Cardiac muscle cell (in vitro differentiated cells and primary cell): ENCODE results near the gene PRKCH. TPM values are rescaled to one million over a fixed set of nuclear protein-coding genes. Genes with fewer than 3 reads are reported as not detected.

Experiments used
- DNase-seq, 2 donors: peaks; one replicate each; pipeline versions ENCODE4 v3.0.0 to v3.0.0-alpha.2; 2010 to 2017; ENCODE audit warnings: low read depth in 1 of 2, low spot score in 1 of 2
- H3K27ac ChIP-seq: fragments of 200-600 bp; sonication (generic); 2 replicates; pipeline ENCODE4 v1.5.1; 2016
- H3K27me3 ChIP-seq: fragments of 200-600 bp; sonication (generic); 2 replicates; pipeline ENCODE4 v1.6.0; 2016; ENCODE audit warnings: control low read depth
- H3K36me3 ChIP-seq: fragments of 200-600 bp; sonication (generic); 2 replicates; pipeline ENCODE4 v1.5.1; 2016; ENCODE audit warnings: control low read depth
- H3K4me1 ChIP-seq: fragments of 200-600 bp; sonication (generic); 2 replicates; pipeline ENCODE4 v1.8.1; 2017; ENCODE audit warnings: low read depth, mild to moderate bottlenecking, mixed run types
- H3K4me3 ChIP-seq: fragments of 200-600 bp; sonication (generic); 2 replicates; pipeline ENCODE4 v1.5.1; 2016; ENCODE audit warnings: mild to moderate bottlenecking
- H3K9me3 ChIP-seq: fragments of 200-600 bp; sonication (generic); 2 replicates; pipeline ENCODE4 v1.5.1; 2017; ENCODE audit warnings: low read depth, mild to moderate bottlenecking, control low read depth
- polyA plus RNA-seq: library from polyadenylated mRNA; unstranded; fragments of >200 nt; fragmentation: Nextera tagmentation; extraction: Ambion mirVana; gene quantifications from 2 replicates; pipeline ENCODE4 v1.2.1, GENCODE V29; 2016
- total RNA-seq: library from RNA; depleted of rRNA; stranded (reverse); fragments of >200 nt; gene quantifications from 2 replicates; pipeline ENCODE4 v1.2.3, GENCODE V29; 2016
- TF ChIP-seq, protein P1 (sequence below): IDR thresholded peaks from 2 replicates; pipeline ENCODE4 v1.5.1; 2012; ENCODE audit warnings: low read depth, mild to moderate bottlenecking, low read length

Gene PRKCH
- total and polyA plus RNA-seq, 2 experiments from 2014 or later: 51.0 to 128 TPM

DNA sequence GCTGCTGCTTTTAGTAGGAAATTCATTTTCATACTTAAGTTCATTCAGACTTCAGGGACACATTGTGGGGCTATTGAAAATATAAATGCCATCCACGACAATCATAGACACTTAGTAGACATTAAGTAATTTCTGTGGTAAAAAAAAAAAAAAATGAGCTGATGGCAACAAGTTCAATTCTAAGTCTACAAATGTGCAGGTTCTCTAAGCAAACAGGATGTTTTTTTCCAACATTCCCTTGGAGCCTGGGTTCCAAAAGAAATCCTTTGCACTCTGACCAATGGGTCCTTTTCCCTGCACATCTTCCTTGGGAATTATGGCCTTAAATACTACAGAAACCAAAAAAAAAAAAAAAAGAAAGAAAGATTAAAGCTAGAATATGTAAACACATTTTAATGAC is 198.4 kb downstream of the PRKCH start:
- Histone ChIP-seq H3K36me3 (no peaks in the 10 kb centered on the region), H3K4me1 (peaks cover 17% of the 10 kb centered on the region), H3K27ac (no peak overlapping the region), H3K4me3 (no peak overlapping the region), H3K27me3 (no peaks in the 10 kb centered on the region), H3K9me3 (no peaks in the 10 kb centered on the region)
- TF ChIP-seq, protein P1, sequence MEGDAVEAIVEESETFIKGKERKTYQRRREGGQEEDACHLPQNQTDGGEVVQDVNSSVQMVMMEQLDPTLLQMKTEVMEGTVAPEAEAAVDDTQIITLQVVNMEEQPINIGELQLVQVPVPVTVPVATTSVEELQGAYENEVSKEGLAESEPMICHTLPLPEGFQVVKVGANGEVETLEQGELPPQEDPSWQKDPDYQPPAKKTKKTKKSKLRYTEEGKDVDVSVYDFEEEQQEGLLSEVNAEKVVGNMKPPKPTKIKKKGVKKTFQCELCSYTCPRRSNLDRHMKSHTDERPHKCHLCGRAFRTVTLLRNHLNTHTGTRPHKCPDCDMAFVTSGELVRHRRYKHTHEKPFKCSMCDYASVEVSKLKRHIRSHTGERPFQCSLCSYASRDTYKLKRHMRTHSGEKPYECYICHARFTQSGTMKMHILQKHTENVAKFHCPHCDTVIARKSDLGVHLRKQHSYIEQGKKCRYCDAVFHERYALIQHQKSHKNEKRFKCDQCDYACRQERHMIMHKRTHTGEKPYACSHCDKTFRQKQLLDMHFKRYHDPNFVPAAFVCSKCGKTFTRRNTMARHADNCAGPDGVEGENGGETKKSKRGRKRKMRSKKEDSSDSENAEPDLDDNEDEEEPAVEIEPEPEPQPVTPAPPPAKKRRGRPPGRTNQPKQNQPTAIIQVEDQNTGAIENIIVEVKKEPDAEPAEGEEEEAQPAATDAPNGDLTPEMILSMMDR: no peak
- DNase-seq: no peak

DNA sequence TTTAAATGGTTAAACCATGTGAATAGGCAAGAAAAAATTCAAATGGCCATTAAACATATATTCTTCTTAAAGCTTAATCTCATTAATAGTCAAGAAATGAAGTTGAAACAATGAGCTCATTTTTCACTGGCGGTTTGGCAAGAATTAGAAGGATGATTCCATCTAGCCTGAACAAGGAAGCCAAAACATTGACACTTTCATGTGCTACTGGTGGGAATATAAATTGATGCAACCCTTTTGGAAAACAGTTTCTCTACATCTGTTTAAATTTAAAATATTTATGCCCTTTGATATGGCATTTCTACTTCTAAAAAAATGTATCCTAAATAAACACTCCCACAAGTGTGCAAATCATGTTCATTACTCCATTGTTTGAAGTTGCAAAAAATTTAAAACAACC is 199.2 kb downstream of the PRKCH start:
- TF ChIP-seq, protein P1: no peak
- Histone ChIP-seq H3K36me3 (no peaks in the 10 kb centered on the region), H3K4me3 (no peak overlapping the region), H3K27me3 (no peaks in the 10 kb centered on the region), H3K4me1 (peaks cover 23% of the 10 kb centered on the region), H3K27ac (no peak overlapping the region), H3K9me3 (no peaks in the 10 kb centered on the region)
- peak in 1 of 2 donors; percentile 63 for DNase-seq

DNA sequence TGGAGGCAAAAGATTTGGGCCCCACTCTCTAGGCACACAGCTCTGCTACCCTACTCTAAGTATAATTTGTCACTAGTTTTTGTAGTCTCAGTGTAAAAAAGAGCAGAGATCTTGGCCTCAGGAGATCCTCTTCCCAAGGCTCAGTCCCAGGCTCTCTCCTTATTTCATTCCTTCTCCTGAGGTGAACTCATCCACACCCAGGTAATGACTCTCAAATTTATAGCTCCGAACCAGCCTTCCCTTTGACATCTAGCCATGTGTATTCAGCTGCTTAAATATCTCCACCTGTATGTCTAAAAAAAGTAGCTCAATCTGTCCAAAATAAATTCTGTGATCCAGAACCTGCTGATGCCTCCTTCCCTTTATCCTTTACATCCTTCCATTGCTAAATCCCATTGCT is 200.4 kb downstream of the PRKCH start:
- peaks cover 27% of the 10 kb centered on the region for H3K4me1 ChIP-seq
- no peaks in the 10 kb centered on the region for H3K36me3 ChIP-seq
- TF ChIP-seq, protein P1: no peak
- no peak overlapping the region for H3K27ac ChIP-seq
- no peak overlapping the region for H3K4me3 ChIP-seq
- H3K27me3 ChIP-seq: no peaks in the 10 kb centered on the region
- DNase-seq: no peak
- H3K9me3 ChIP-seq: no peaks in the 10 kb centered on the region

DNA sequence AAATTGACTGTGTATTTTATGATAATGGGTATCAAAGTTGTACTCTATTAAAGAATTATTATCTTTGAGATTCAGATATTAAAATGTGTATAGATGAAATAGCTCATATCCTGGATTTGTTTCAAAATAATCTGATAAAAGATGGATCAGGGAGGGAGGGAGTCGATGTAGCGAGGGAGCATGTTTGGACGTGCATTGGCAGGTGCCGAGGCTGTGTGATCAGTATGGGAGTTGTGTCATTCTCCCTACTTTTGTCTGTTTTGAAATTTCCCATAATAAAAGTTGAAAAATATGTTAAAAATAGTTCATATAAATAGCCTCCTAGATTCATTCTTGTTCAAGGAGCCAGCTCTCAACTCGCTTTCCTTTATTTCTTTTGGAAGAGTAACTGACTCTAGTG is 202.4 kb downstream of the PRKCH start:
- Histone ChIP-seq H3K27me3 (no peaks in the 10 kb centered on the region), H3K9me3 (no peaks in the 10 kb centered on the region), H3K4me3 (no peak overlapping the region), H3K4me1 (peaks cover 31% of the 10 kb centered on the region), H3K36me3 (no peaks in the 10 kb centered on the region), H3K27ac (no peak overlapping the region)
- TF ChIP-seq, protein P1: no peak
- no peak for DNase-seq

DNA sequence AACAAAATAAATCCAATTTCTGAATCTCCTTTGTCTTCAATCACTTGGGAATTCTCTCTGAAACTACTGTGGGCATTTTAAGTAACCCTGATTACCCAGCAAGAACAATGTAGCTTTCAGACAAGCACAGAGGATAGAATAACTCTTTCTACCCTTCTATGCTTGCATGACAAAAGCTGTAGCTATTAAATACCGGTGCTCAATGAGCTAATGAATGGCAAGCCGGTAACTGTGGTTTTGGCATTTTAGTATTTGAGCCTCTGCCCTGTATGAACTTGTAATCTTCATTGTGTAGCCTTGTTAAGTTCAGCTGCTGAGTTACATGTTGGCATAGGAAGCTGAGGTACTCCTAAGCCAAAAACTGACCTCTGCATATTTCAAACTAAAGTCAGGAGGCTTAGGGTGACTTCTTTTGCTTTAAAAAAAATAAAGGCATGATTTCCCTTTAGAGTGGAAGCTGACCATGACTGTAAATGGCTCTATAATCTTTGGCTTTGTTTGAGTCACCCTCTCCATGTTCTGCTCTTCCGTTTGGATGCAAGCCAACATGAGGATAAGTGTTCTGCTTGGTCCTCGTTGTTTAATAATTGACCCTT is 202.9 kb downstream of the PRKCH start:
- TF ChIP-seq, protein P1: no peak
- no peaks in the 10 kb centered on the region for H3K27me3 ChIP-seq
- H3K36me3 ChIP-seq: no peaks in the 10 kb centered on the region
- H3K4me1 ChIP-seq: peaks cover 31% of the 10 kb centered on the region
- no peak overlapping the region for H3K4me3 ChIP-seq
- H3K9me3 ChIP-seq: no peaks in the 10 kb centered on the region
- H3K27ac ChIP-seq: no peak overlapping the region
- peak in 1 of 2 donors; percentile 88 for DNase-seq

DNA sequence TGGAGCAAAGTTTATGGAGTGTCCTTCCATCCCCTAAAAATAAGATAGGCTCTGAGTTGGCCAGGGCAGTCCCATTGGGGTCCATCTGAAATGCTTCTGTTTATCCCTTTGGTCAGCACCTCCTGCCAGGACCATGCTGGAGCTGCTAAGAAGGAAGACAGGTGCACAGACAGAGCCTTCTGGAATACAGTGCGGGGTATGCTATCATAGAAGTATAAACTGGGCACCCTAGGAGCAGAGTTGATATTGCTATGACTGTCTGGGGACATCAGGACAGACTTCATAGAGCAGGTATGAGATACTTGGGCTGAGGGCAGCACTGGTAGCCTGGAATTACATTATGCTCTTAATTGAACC is 203.5 kb downstream of the PRKCH start:
- Histone ChIP-seq H3K27ac (peak overlapping the region; percentile 70), H3K4me1 (peaks cover 31% of the 10 kb centered on the region), H3K27me3 (no peaks in the 10 kb centered on the region), H3K4me3 (no peak overlapping the region), H3K36me3 (no peaks in the 10 kb centered on the region), H3K9me3 (no peaks in the 10 kb centered on the region)
- TF ChIP-seq, protein P1: no peak
- no peak for DNase-seq
